Activated T-helper 2 cell treated with anti-CD3 and anti-CD28 coated beads, Interferon-gamma antibody, Interleukin-2, Interleukin-4, amounts not matched to agents 10 μg/mL and 5 μg/mL and 100 μg/mL, durations not matched to agents 14 hours and 24 hours and 36 hours (primary cell): ENCODE data around the gene ACAA1. TPM values are rescaled to one million over a fixed set of nuclear protein-coding genes. Genes with fewer than 3 reads are reported as not detected.

Experiments
- DNase-seq: peaks from one replicate; pipeline ENCODE4 v3.0.0; 2021; ENCODE audit warnings: low spot score
- H3K27ac Mint-ChIP-seq: one replicate; pipeline ENCODE4 v1.8.0; 2021; ENCODE audit warnings: mixed read lengths
- H3K27me3 Mint-ChIP-seq: one replicate; pipeline ENCODE4 v1.8.0; 2021; ENCODE audit warnings: low read depth, mixed read lengths
- H3K36me3 Mint-ChIP-seq: one replicate; pipeline ENCODE4 v1.8.0; 2021; ENCODE audit warnings: low read depth, mixed read lengths
- H3K4me1 Mint-ChIP-seq: one replicate; pipeline ENCODE4 v1.8.0; 2021; ENCODE audit warnings: low read depth, mixed read lengths
- H3K4me3 Mint-ChIP-seq: one replicate; pipeline ENCODE4 v1.8.0; 2021; ENCODE audit warnings: low read depth, mild to moderate bottlenecking, moderate library complexity, mixed read lengths
- H3K9me3 Mint-ChIP-seq: one replicate; pipeline ENCODE4 v1.8.0; 2021; ENCODE audit warnings: mixed read lengths
- intact Hi-C: fragments of 100-400 bp; cut with micrococcal nuclease; formaldehyde crosslinking; loops from one replicate; pipeline ENCODE4 v1.15.1; 2023
- total RNA-seq: library from RNA; stranded (reverse); gene quantifications from 2 replicates; pipeline ENCODE4 v1.2.3, GENCODE V29; 2022

Gene ACAA1
- total RNA-seq, 1 donor from 2014 or later = 69.5 TPM

GRCh38 chr3:38150780-38151528, 14.0 kb upstream of the ACAA1 start:
- H3K27ac Mint-ChIP-seq = peak overlapping the region; percentile 51
- H3K27me3 Mint-ChIP-seq = no peaks in the 10 kb centered on the region
- peaks cover 40% of the 10 kb centered on the region for H3K4me1 Mint-ChIP-seq
- H3K9me3 Mint-ChIP-seq = peaks cover 28% of the 10 kb centered on the region
- intact Hi-C loops = no loop called here
- H3K36me3 Mint-ChIP-seq = peaks cover 10% of the 10 kb centered on the region
- no peak for DNase-seq
- no peak overlapping the region for H3K4me3 Mint-ChIP-seq

GRCh38 chr3:38149708-38150107, 12.8 kb upstream of the ACAA1 start:
- H3K4me1 Mint-ChIP-seq = peaks cover 40% of the 10 kb centered on the region
- intact Hi-C loops = no loop called here
- no peak overlapping the region for H3K4me3 Mint-ChIP-seq
- no peaks in the 10 kb centered on the region for H3K27me3 Mint-ChIP-seq
- DNase-seq = no peak
- peaks cover 34% of the 10 kb centered on the region for H3K9me3 Mint-ChIP-seq
- H3K27ac Mint-ChIP-seq = no peak overlapping the region
- peaks cover 10% of the 10 kb centered on the region for H3K36me3 Mint-ChIP-seq

- Mint-ChIP-seq H3K27me3 (no peaks in the 10 kb centered on the region), H3K4me3 (no peak overlapping the region), H3K27ac (no peak overlapping the region), H3K9me3 (peaks cover 34% of the 10 kb centered on the region), H3K36me3 (peaks cover 10% of the 10 kb centered on the region), H3K4me1 (peaks cover 31% of the 10 kb centered on the region)
- DNase-seq = no peak
- intact Hi-C loops = no loop called here
These were observed 11.5 kb upstream of the ACAA1 start for GRCh38 chr3:38148311-38148882.

- intact Hi-C loops = no loop called here
- H3K9me3 Mint-ChIP-seq = peaks cover 34% of the 10 kb centered on the region
- H3K27ac Mint-ChIP-seq = no peak overlapping the region
- H3K36me3 Mint-ChIP-seq = peaks cover 11% of the 10 kb centered on the region
- DNase-seq = no peak
- H3K27me3 Mint-ChIP-seq = no peaks in the 10 kb centered on the region
- peaks cover 23% of the 10 kb centered on the region for H3K4me1 Mint-ChIP-seq
- H3K4me3 Mint-ChIP-seq = no peak overlapping the region
These were observed 10.5 kb upstream of the ACAA1 start for GRCh38 chr3:38147421-38147820.

GRCh38 chr3:38146504-38146903, 9.6 kb upstream of the ACAA1 start:
- peaks cover 20% of the 10 kb centered on the region for H3K36me3 Mint-ChIP-seq
- peaks cover 29% of the 10 kb centered on the region for H3K9me3 Mint-ChIP-seq
- H3K27ac Mint-ChIP-seq = no peak overlapping the region
- H3K27me3 Mint-ChIP-seq = no peaks in the 10 kb centered on the region
- H3K4me3 Mint-ChIP-seq = no peak overlapping the region
- no peak for DNase-seq
- peaks cover 17% of the 10 kb centered on the region for H3K4me1 Mint-ChIP-seq
- intact Hi-C loops = no loop called here

- Mint-ChIP-seq H3K36me3 (peaks cover 37% of the 10 kb centered on the region), H3K27me3 (no peaks in the 10 kb centered on the region), H3K27ac (no peak overlapping the region), H3K4me3 (no peak overlapping the region), H3K9me3 (peaks cover 25% of the 10 kb centered on the region), H3K4me1 (peaks cover 18% of the 10 kb centered on the region)
- DNase-seq = no peak
- intact Hi-C loops = no loop called here
These were observed 6.6 kb upstream of the ACAA1 start for GRCh38 chr3:38143511-38143910.

- no peaks in the 10 kb centered on the region for H3K27me3 Mint-ChIP-seq
- intact Hi-C loops = no loop called here
- no peak overlapping the region for H3K4me3 Mint-ChIP-seq
- H3K27ac Mint-ChIP-seq = no peak overlapping the region
- no peak for DNase-seq
- H3K4me1 Mint-ChIP-seq = peaks cover 23% of the 10 kb centered on the region
- H3K36me3 Mint-ChIP-seq = peaks cover 37% of the 10 kb centered on the region
- peaks cover 25% of the 10 kb centered on the region for H3K9me3 Mint-ChIP-seq
These were observed 6.0 kb upstream of the ACAA1 start for GRCh38 chr3:38142959-38143358.

- peaks cover 30% of the 10 kb centered on the region for H3K36me3 Mint-ChIP-seq
- no peak overlapping the region for H3K27ac Mint-ChIP-seq
- no peak overlapping the region for H3K4me3 Mint-ChIP-seq
These were observed 5.0 kb upstream of the ACAA1 start for GRCh38 chr3:38141952-38142273.

GRCh38 chr3:38141173-38141951, 4.4 kb upstream of the ACAA1 start:
- intact Hi-C loops = no loop called here
- Mint-ChIP-seq H3K36me3 (peaks cover 27% of the 10 kb centered on the region), H3K9me3 (peaks cover 9% of the 10 kb centered on the region), H3K4me1 (peaks cover 28% of the 10 kb centered on the region), H3K27ac (no peak overlapping the region), H3K27me3 (no peaks in the 10 kb centered on the region), H3K4me3 (no peak overlapping the region)
- no peak for DNase-seq

More at GRCh38 chr3:38141952-38142273, 5.0 kb upstream of the ACAA1 start:
- Mint-ChIP-seq H3K27me3 (no peaks in the 10 kb centered on the region), H3K9me3 (peaks cover 14% of the 10 kb centered on the region), H3K4me1 (peaks cover 28% of the 10 kb centered on the region)
- DNase-seq = no peak
- intact Hi-C loops = no loop called here

GRCh38 chr3:38140326-38141172, 3.6 kb upstream of the ACAA1 start:
- no peak overlapping the region for H3K27ac Mint-ChIP-seq
- H3K4me1 Mint-ChIP-seq = peaks cover 35% of the 10 kb centered on the region
- H3K4me3 Mint-ChIP-seq = peak overlapping the region; percentile 85
- peaks cover 27% of the 10 kb centered on the region for H3K36me3 Mint-ChIP-seq
- intact Hi-C loops = no loop called here
- peaks cover 4% of the 10 kb centered on the region for H3K9me3 Mint-ChIP-seq
- no peaks in the 10 kb centered on the region for H3K27me3 Mint-ChIP-seq
- no peak for DNase-seq

GRCh38 chr3:38139652-38140051, 2.7 kb upstream of the ACAA1 start:
- Mint-ChIP-seq H3K4me1 (peaks cover 40% of the 10 kb centered on the region), H3K36me3 (peaks cover 33% of the 10 kb centered on the region), H3K9me3 (no peaks in the 10 kb centered on the region), H3K27ac (no peak overlapping the region), H3K27me3 (no peaks in the 10 kb centered on the region), H3K4me3 (peak overlapping the region; percentile 85)
- intact Hi-C loops = loop anchor here (5.0 kb wide), 3 partner anchors 118 to 1147 kb away; partner anchors contain the start of genes EPM2AIP1 and MLH1
- DNase-seq = no peak

GRCh38 chr3:38139191-38139590, 2.3 kb upstream of the ACAA1 start:
- H3K36me3 Mint-ChIP-seq = peaks cover 38% of the 10 kb centered on the region
- peak overlapping the region; percentile 85 for H3K4me3 Mint-ChIP-seq
- H3K27ac Mint-ChIP-seq = peak overlapping the region; percentile 98
- H3K4me1 Mint-ChIP-seq = peaks cover 43% of the 10 kb centered on the region
- intact Hi-C loops = loop anchor here (5.0 kb wide), 3 partner anchors 118 to 1147 kb away; partner anchors contain the start of genes EPM2AIP1 and MLH1
- H3K27me3 Mint-ChIP-seq = no peaks in the 10 kb centered on the region
- no peaks in the 10 kb centered on the region for H3K9me3 Mint-ChIP-seq
- DNase-seq = no peak
